Measurements from ENCODE around the gene LCLAT1.
A peak's percentile ranks its signal among the peaks of the same experiment; 100 is the strongest.

The LCLAT1 gene

GRCh38 chr2:30447149-30448045 lies at the start of gene LCLAT1:
LCLAT1 (plus strand) TSS chr2:30447246; CDS start chr2:30525591, 78,345 bp downstream.
- peak; percentile 73 for DNase-seq (ENCODE audit: low read depth)

GRCh38 chr2:30398084-30398873 lies 48.8 kb upstream of the LCLAT1 start:
- no peak for DNase-seq (ENCODE audit: low read depth)

DNA sequence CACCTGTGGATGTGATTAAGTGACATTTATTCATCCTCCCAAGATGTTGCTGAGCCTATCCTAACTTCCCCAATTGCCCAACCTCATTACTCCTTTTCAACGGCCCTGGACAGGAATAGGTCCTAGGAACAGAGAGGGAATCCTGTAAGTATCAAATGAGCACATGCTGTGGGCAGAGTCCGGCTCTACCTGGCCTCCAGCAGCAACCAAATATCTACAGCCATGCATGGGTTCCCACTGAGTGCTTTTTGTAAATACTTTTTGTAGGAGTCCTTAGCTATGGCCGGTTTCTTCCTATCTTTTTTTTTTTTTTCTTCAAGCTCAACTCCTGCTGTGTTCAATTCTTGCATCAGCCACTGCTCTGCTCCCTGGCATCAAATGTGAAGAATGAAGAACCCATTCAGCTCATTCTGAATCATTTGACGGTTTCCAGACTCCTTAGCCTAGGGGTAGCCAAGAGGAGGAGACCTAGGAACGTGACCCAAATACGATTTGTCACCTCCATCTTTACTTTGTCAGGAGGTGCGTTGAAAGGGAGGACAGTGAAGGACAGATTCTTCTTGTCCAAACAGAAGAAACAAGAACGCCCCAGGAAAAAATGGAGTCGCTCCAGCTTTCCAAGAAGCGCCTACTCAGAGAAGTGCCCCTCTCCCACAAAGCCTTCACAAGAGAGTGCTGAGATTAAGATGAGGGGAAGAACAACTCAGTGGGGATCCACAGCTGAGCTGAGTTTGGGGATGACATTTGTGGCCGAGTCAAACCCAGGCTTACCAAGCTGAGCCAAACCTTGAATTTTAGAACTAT lies 46.7 kb upstream of the LCLAT1 start:
- no peak for DNase-seq (ENCODE audit: low read depth)

- DNase-seq (ENCODE audit: low read depth): no peak
These were observed 44.4 kb upstream of the LCLAT1 start for GRCh38 chr2:30402441-30403182.

- no peak for DNase-seq (ENCODE audit: low read depth)
These were observed 43.3 kb upstream of the LCLAT1 start for GRCh38 chr2:30403592-30404312.

GRCh38 chr2:30404319-30405259 lies 42.5 kb upstream of the LCLAT1 start:
- DNase-seq (ENCODE audit: low read depth): peak; percentile 37

DNA sequence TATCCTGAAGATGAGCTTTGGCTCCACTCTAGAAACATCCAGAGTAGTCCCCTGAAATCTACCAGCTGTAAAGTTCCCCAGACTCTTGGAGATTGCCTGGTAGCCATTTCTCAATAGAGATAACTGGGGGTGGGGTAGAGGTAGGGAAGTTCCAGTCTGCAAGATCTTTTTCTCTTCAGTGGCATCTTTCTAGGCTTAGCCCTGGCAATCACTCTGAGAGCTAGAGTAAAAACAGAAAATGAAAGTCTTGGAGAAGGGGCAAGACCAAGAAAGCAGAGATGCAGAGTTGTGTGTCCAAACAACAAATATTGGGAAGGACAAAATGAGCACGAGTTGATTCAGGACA lies 41.8 kb upstream of the LCLAT1 start:
- DNase-seq (ENCODE audit: low read depth): no peak

GRCh38 chr2:30406853-30407252 lies 40.2 kb upstream of the LCLAT1 start:
- DNase-seq (ENCODE audit: low read depth): no peak

GRCh38 chr2:30408961-30409387 lies 38.1 kb upstream of the LCLAT1 start:
- peak; percentile 19 for DNase-seq (ENCODE audit: low read depth)

GRCh38 chr2:30410217-30410616 lies 36.8 kb upstream of the LCLAT1 start:
- no peak for DNase-seq (ENCODE audit: low read depth)

DNA sequence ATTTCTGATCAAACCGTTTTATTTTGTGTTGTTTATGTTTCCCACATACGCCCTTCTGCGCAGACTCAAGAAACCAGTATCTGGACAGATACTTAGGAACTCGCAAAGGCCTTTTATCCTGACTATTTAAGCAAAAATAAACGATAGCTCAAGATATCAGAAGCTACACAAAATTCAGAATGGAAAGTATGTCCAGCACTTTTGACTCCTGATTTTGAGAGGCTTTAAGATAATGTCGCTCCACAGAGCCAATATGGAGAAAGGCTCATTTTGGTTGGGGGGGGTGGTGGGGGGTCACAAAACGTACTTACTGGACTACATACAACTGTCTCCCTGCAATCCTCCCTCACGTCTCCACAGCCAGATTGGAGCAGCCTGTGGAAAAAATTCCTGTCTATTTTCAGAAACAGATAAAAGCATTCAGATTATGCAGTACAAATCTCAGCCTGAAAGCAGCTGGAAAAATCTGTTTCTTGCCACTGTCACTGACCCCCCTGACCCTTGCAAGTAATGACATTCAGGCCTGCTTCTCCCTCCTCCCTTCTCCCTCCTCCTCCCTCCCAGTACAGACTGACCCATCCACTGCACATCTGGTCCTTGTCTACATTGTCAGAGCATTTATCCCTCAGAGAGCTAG lies 34.9 kb upstream of the LCLAT1 start:
- peak; percentile 65 for DNase-seq (ENCODE audit: low read depth)

DNA sequence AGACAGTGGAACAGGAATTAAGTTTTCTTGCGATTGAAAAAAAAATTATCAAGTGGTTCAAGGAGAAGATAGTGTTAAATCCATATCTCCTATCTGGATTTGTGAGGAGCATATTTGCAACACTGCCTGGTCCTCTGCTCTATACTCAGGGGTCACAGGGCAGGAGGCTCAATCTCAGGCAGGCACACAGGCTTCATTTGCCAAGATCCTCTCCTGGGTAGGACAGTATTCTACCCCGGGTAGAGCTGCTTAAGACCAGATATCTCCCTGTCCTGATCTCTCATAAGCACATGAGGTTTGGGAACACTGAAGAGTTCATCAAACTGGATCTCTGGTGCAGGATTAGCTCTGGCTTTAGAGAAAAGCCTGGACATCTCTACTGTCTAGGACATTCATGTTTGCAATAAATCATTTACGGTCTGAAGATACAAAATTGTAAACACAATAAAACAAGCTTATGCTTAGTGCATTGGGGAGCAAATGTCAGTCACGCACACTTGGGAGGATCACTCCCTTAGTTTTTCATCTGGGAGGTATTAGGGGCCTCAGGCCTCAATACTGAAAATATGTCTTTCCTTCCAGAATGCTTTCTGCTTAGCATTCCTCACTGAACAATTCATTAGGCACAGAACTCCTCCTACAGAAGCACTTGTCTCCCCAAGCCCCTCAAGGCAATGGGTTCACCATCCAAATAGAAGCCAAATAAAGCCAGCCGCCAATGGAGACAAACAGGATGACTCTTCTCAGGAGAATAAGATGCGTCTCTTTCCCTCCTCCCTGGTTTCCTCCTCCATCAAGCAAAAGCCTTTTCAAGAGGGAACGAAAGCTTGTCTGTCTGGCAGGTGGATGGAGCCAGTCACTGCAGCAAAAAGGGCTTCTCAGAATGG lies 34.1 kb upstream of the LCLAT1 start:
- no peak for DNase-seq (ENCODE audit: low read depth)

DNA sequence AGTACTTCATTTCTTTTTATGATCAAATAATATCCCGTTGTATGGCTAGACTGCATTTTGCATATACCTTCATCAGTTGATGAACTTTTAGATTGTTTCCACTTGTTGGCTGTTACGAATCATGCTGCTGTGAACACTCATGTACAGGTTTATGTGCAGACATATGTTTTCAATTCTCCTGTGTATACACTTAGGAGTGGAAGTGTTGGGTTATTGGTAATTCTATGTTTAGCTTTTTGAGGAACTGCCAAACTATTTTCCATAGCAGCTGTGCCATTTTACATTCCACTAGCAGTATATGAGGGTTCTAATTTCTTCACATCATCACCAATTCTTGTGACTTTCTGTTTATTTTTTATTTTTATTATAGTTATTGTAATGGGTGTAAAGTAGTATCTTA lies 32.1 kb upstream of the LCLAT1 start:
- DNase-seq (ENCODE audit: low read depth): peak; percentile 54

DNA sequence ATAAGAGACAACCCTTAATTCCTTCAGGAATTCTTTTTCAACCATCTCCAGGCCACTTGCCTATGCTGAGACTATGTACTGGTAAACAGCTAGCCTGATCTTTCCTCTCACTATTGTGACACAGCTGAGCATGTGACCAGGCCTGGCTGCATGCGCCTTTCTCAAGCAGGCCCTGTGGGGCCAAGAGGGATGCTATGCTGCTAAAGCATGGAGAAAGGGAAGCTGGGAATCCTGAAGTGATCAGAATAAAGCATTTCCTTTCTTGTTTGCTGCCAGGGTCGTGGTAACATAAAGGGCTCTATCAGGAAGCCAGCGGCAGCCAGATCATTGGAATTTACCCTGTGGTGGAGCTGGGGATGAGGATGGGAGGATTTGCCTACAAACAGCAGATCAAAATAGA lies 29.8 kb upstream of the LCLAT1 start:
- peak; percentile 74 for DNase-seq (ENCODE audit: low read depth)

DNA sequence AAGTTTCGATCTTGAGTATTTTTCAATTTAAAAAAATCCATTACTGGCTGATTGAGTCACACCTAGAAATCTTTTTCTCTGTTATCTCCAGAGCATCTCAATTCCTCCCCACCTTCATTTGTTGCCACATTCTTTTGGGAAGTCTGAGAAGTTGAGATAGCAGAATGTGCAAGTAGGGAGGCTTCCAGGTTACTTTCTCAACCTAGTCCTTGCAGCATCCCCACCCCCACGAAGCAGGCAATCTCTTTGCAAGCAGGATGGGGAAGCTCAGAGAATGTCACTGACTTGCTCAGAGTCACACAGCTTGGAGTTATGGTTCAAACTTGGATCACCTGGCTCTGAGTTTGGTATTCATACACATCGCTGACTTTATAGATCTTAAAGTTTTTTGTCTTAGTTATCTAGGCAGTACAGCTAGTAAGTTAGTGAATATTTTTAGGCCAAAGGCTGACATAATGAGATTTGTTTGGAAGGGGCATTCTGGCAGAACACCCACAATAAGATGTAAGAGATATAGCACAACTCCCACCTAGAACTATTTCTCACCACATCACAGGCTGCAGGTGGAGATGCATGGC lies 25.9 kb upstream of the LCLAT1 start:
- DNase-seq (ENCODE audit: low read depth): no peak

DNA sequence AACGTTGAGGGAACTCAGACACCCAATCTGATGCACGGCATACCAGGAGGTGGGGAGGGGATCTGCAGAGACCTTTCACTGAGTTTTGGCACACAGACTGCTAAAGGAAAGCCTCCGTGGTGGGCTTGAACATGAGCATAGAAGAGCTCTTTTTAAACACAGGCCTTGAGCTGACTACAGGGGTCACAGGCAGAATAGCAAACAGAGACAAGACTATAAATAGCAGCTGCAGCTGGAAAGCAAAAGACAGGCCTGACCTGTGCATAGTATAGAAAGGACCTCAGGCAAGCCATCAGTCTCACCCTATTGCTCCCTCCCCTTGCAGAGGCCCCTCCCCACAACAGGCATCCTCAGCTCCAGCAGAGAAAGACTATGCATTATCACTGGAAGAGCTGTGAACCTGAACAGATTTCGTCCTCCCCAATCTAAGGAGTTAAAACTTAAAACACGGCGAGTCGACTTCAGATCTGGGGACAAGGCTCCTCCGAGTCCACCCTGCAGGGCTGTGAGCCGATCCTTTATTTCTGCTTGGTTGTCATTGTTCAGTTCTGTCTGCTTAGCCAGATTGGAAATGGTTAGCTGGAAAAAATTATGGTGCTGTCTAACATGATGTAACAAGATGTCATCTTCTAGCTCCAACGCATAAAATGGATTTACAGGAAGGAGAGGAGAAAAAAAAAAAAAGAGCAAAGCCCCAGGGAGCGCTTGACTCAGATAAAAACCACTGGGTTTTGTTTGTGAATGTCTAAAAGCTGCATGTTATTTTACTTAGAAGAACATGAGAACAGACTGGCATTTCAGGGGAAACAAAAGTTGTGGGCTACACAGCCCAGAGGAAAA lies 25.2 kb upstream of the LCLAT1 start:
- peak; percentile 88 for DNase-seq (ENCODE audit: low read depth)

Measured in fibroblast of gingiva (primary cell).